K562 (cell line): ENCODE data around the gene SOCS4. TPM values are rescaled to one million over a fixed set of nuclear protein-coding genes. Genes with fewer than 3 reads are reported as not detected.

Source experiments
- ATAC-seq: fragments of 200-7000 bp; cut with Tn5 transposase; 3 replicates; pipeline ENCODE4 v1.9.1; 2020; ENCODE audit warnings: moderate library complexity
- BruUV-seq: library from RNA; stranded (reverse); fragments of 400-500 nt; replicated peaks from 2 replicates; lab custom pipeline; 2021; lab: Mats Ljungman, UMichigan
- CTCF ChIA-PET: fragments of 300-600 bp; formaldehyde crosslinking; extraction: SDS; loops from one replicate; lab custom pipeline; 2021; ENCODE audit warnings: low intra/inter-chr PET ratio; lab: Yijun Ruan, JAX
- POLR2A ChIA-PET: fragments of 300-600, 350-650 bp; sonication (Branson Sonifier 250); formaldehyde crosslinking; extraction: SDS; loops from one replicate; lab custom pipeline; 2021; ENCODE audit warnings: antibody characterized with exemption, inconsistent platforms; lab: Yijun Ruan, JAX
- DNase-seq, 4 experiments: peaks; one replicate each; pipeline versions ENCODE4 v3.0.0 to v3.0.0-alpha.2; 2011 to 2018; ENCODE audit warnings: low spot score in 3 of 4, mixed read lengths in 3 of 4; ENCODE audit errors: extremely low read depth in 1 of 4
- FAIRE-seq: peaks from 2 replicates; lab custom pipeline; 2011; peaks lifted over from hg19 to GRCh38; lab: Jason Lieb, UNC
- H2AFZ ChIP-seq: 2 replicates; pipeline ENCODE4 v1.6.0; 2011; ENCODE audit warnings: low read depth, low read length, control low read depth, inconsistent platforms
- H3K27ac ChIP-seq: fragments of 200-600 bp; 3 replicates; pipeline ENCODE4 v1.8.0; 2011; ENCODE audit warnings: low read depth, mild to moderate bottlenecking, control low read depth, inconsistent platforms, low read length, moderate library complexity, mixed read lengths; ENCODE audit errors: extremely low read depth
- H3K27me3 ChIP-seq, 2 experiments: fragments of 300-600 bp in 1 of 2; 2 replicates in 1 of 2; 3 replicates in 1 of 2; pipeline versions ENCODE4 v1.6.0 to v1.8.0; 2011; ENCODE audit warnings: inconsistent platforms in 2 of 2, low read length in 2 of 2, mild to moderate bottlenecking in 1 of 2, mixed read lengths in 1 of 2, moderate library complexity in 1 of 2; ENCODE audit not compliant: control insufficient read depth in 2 of 2, insufficient read depth in 2 of 2
- H3K36me3 ChIP-seq: fragments of 300-600 bp; 3 replicates; pipeline ENCODE4 v1.8.0; 2011; ENCODE audit warnings: mild to moderate bottlenecking, low read length, inconsistent platforms; ENCODE audit not compliant: control insufficient read depth, insufficient read depth
- H3K4me1 ChIP-seq, 2 experiments: fragments of 200-600 bp in 1 of 2; replicated peaks in 1 of 2; 2 replicates in 1 of 2; 3 replicates in 1 of 2; pipeline versions ENCODE4 v1.5.1 to v1.8.0; 2011; ENCODE audit warnings: inconsistent platforms in 2 of 2, low read length in 2 of 2, mild to moderate bottlenecking in 1 of 2, mixed read lengths in 1 of 2, moderate library complexity in 1 of 2; ENCODE audit not compliant: control insufficient read depth in 2 of 2, insufficient read depth in 2 of 2
- H3K4me2 ChIP-seq: 2 replicates; pipeline ENCODE4 v1.6.1; 2011; ENCODE audit warnings: low read length, control low read depth, inconsistent platforms, mixed read lengths; ENCODE audit not compliant: insufficient read depth
- H3K4me3 ChIP-seq: fragments of 200-600 bp; sonication (generic), shearing (Covaris generic); 2 replicates; pipeline ENCODE4 v1.5.1; 2016; ENCODE audit warnings: control low read depth, inconsistent platforms
- H3K79me2 ChIP-seq: fragments of 200-600 bp; 3 replicates; pipeline ENCODE4 v1.8.0; 2011; ENCODE audit warnings: low read length, inconsistent platforms; ENCODE audit not compliant: control insufficient read depth, insufficient read depth
- H3K9ac ChIP-seq, 2 experiments: 2 replicates each; pipeline versions ENCODE4 v1.6.0 to v1.6.1; 2011; ENCODE audit warnings: low read depth in 2 of 2, low read length in 2 of 2, control low read depth in 1 of 2, inconsistent platforms in 1 of 2, mild to moderate bottlenecking in 1 of 2, mixed read lengths in 1 of 2; ENCODE audit not compliant: insufficient read depth in 1 of 2
- H3K9me1 ChIP-seq: one replicate; pipeline ENCODE4 v1.6.0; 2011; ENCODE audit warnings: inconsistent platforms, mild to moderate bottlenecking, low read length, moderate library complexity; ENCODE audit not compliant: control insufficient read depth, insufficient read depth
- H3K9me3 ChIP-seq: replicated peaks from 2 replicates; pipeline ENCODE4 v1.5.1; 2011; ENCODE audit warnings: low read depth, low read length, inconsistent platforms; ENCODE audit not compliant: control insufficient read depth, insufficient read depth
- H4K20me1 ChIP-seq: replicated peaks from 2 replicates; pipeline ENCODE4 v1.6.1; 2011; ENCODE audit warnings: low read length, inconsistent platforms, mixed read lengths; ENCODE audit not compliant: control insufficient read depth, insufficient read depth
- KHSRP ChIP-seq: fragments of 450-650 bp; IDR thresholded peaks from 2 replicates; pipeline ENCODE4 v1.6.1; 2017
- NCOA6 ChIP-seq: fragments of 450-650 bp; IDR thresholded peaks from 2 replicates; pipeline ENCODE4 v1.6.1; 2017; ENCODE audit warnings: mild to moderate bottlenecking
- NFIC ChIP-seq: fragments of 450-650 bp; IDR thresholded peaks from 2 replicates; pipeline ENCODE4 v1.6.1; 2017; ENCODE audit warnings: mild to moderate bottlenecking, inconsistent platforms
- PBX2 ChIP-seq, 2 experiments: IDR thresholded peaks in 1 of 2; conservative IDR thresholded peaks in 1 of 2; 2 replicates each; pipeline ENCODE4 v1.6.1; 2016; ENCODE audit warnings: low read depth in 2 of 2, mild to moderate bottlenecking in 1 of 2, missing compliant biosample characterization in 1 of 2, missing genetic modification characterization in 1 of 2, moderate library complexity in 1 of 2
- PHTF2 ChIP-seq: fragments of 250-450 bp; sonication (Bioruptor Pico); IDR thresholded peaks from 2 replicates; pipeline ENCODE4 v1.5.0; 2021; ENCODE audit warnings: mild to moderate bottlenecking
- POLR3A ChIP-seq: IDR thresholded peaks from 2 replicates; pipeline ENCODE4 v1.6.1; 2011; ENCODE audit warnings: borderline replicate concordance, mild to moderate bottlenecking, moderate library complexity; ENCODE audit not compliant: insufficient read length, insufficient read depth; ENCODE audit errors: extremely low read depth
- RBM14 ChIP-seq: fragments of 200-400 bp; formaldehyde crosslinking; IDR thresholded peaks from 2 replicates; pipeline ENCODE4 v1.6.1; 2018; ENCODE audit warnings: low read depth, mild to moderate bottlenecking, low read length, moderate library complexity, borderline replicate concordance; ENCODE audit not compliant: insufficient read depth
- TCF3 ChIP-seq: sonication (generic); formaldehyde crosslinking; IDR thresholded peaks from 2 replicates; pipeline ENCODE4 v1.4.0; 2020; ENCODE audit warnings: mild to moderate bottlenecking, missing genetic modification reagents
- ZC3H11A ChIP-seq: IDR thresholded peaks from 2 replicates; pipeline ENCODE4 v1.6.1; 2012; ENCODE audit warnings: low read depth, low read length, improper control_type of control experiment
- ZFPM2 ChIP-seq: fragments of 250-450 bp; sonication (Bioruptor Pico); IDR thresholded peaks from 2 replicates; pipeline ENCODE4 v1.5.1; 2022; ENCODE audit warnings: mild to moderate bottlenecking
- ZNF311 ChIP-seq: fragments of 250-450 bp; sonication (Bioruptor Pico); IDR thresholded peaks from 2 replicates; pipeline ENCODE4 v1.4.0; 2020; ENCODE audit warnings: mild to moderate bottlenecking, moderate library complexity
- ZNF75A ChIP-seq: fragments of 450-650 bp; formaldehyde crosslinking; IDR thresholded peaks from 2 replicates; pipeline ENCODE4 v1.4.0; 2020; ENCODE audit warnings: mild to moderate bottlenecking
- WGBS: fragments of 100-300 bp; shearing (Covaris generic); methylation state at CpG from one replicate; pipeline ENCODE4 v1.1.6; 2016; ENCODE audit warnings: low coverage, mixed read lengths; ENCODE audit not compliant: insufficient coverage; ENCODE audit errors: missing lambda C conversion rate; 5-methylcytosine and 5-hydroxymethylcytosine counted together
- in situ Hi-C: fragments of 300-500 bp; cut with MboI; formaldehyde crosslinking; loops from 4 replicates; pipeline ENCODE4 v1.15.0; 2018; ENCODE audit warnings: inconsistent platforms, mixed read lengths
- intact Hi-C: fragments of 100-400 bp; cut with micrococcal nuclease; formaldehyde crosslinking; loops from 2 replicates; pipeline ENCODE4 v1.14.2; 2022
- polyA plus RNA-seq, 8 experiments: library from polyadenylated mRNA; depleted of rRNA in 4 of 8; stranded (reverse) in 5 of 8; unstranded in 3 of 8; fragments of >200 nt; fragmentation: Nextera tagmentation in 2 of 8; fragmentation: Illumina TruSeq in 1 of 8; extraction: Ambion mirVana in 2 of 8; extraction: Trizol in 1 of 8; gene quantifications; 2 replicates each; pipeline versions ENCODE4 v1.2.1 to v1.2.3, GENCODE V29; 2011 to 2014; ENCODE audit warnings: inconsistent platforms in 1 of 8, missing spikeins in 1 of 8
- total RNA-seq, 7 experiments: library from RNA; depleted of rRNA in 6 of 7; stranded (reverse); fragments of >200 nt in 6 of 7; fragmentation: Illumina TruSeq in 2 of 7; extraction: Trizol in 2 of 7; gene quantifications; 2 replicates each; pipeline versions ENCODE4 v1.2.1 to v1.2.3, GENCODE V29; 2011 to 2021; ENCODE audit warnings: low replicate concordance in 1 of 7
- TF ChIP-seq, protein P1 (sequence below): fragments of 250-450 bp; sonication (Bioruptor Pico); IDR thresholded peaks from 2 replicates; pipeline ENCODE4 v1.4.0; 2020
- TF ChIP-seq, protein P2 (sequence below): fragments of 450-650 bp; formaldehyde crosslinking; IDR thresholded peaks from 2 replicates; pipeline ENCODE4 v1.4.0; 2020; ENCODE audit warnings: mild to moderate bottlenecking, moderate library complexity

The SOCS4 gene
- total and polyA plus RNA-seq, 9 of the 15 experiments (the other 6 are each of a cell fraction or from before 2014, with no cell fraction given): 2.6 to 12.7 (median 9.7) TPM

DNA sequence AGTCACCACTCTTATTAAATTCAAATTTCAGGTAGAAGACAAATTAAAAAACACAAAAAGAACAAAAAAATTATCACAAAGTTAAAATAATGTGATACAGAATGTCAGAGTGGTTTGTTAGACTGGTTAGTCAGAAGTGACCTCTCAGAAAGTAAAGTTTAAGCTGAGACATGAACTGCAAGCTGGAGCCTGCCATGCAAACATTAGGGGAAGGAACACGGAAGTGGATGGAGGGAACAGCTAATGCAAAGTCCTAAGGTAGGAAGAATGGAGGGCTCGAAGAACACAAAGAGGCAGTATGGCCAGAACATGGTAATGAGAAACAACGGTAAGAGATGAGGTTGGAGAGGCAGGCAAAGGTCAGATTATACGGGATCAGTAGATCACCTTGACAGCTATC, 41.9 kb upstream of the SOCS4 start:
- no TSS peak for BruUV-seq
- Histone ChIP-seq H3K27me3 (no peaks in the 10 kb centered on the region), H3K79me2 (no peaks in the 10 kb centered on the region), H3K9ac (no peak overlapping the region), H2AFZ (no peak overlapping the region), H3K4me1 (no peaks in the 10 kb centered on the region), H3K9me3 (no peaks in the 10 kb centered on the region), H3K36me3 (peaks cover 63% of the 10 kb centered on the region), H3K4me3 (no peak overlapping the region), H3K4me2 (no peak overlapping the region), H3K27ac (no peak overlapping the region), H3K9me1 (no peaks in the 10 kb centered on the region), H4K20me1 (no peaks in the 10 kb centered on the region)
- intact Hi-C loops: no loop called here
- DNase-seq (no peak), ATAC-seq (no peak), FAIRE-seq (no peak)
- POLR2A ChIA-PET: interaction anchor here (0.6 kb wide), 1 partner anchor 17 kb away, joined by 4 read pairs; no protein-coding TSS in a partner anchor
- TF ChIP-seq POLR3A (no peak), PBX2 (CRISPR knock-in tag; IDR thresholded peaks at IDR 0.05; ENCODE audit: low read depth) (no peak), PBX2 (tag; conservative IDR thresholded peaks at IDR 0.05; ENCODE audit: low read depth) (no peak), PHTF2 (CRISPR knock-in tag) (no peak), ZNF75A (CRISPR knock-in tag) (no peak), NCOA6 (no peak), NFIC (no peak), KHSRP (no peak), RBM14 (no peak), TCF3 (CRISPR knock-in tag) (no peak), ZC3H11A (no peak), ZNF311 (CRISPR knock-in tag) (no peak), ZFPM2 (CRISPR knock-in tag) (no peak)
- TF ChIP-seq, protein P1, sequence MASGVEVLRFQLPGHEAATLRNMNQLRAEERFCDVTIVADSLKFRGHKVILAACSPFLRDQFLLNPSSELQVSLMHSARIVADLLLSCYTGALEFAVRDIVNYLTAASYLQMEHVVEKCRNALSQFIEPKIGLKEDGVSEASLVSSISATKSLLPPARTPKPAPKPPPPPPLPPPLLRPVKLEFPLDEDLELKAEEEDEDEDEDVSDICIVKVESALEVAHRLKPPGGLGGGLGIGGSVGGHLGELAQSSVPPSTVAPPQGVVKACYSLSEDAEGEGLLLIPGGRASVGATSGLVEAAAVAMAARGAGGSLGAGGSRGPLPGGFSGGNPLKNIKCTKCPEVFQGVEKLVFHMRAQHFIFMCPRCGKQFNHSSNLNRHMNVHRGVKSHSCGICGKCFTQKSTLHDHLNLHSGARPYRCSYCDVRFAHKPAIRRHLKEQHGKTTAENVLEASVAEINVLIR: no peak
- TF ChIP-seq, protein P2, sequence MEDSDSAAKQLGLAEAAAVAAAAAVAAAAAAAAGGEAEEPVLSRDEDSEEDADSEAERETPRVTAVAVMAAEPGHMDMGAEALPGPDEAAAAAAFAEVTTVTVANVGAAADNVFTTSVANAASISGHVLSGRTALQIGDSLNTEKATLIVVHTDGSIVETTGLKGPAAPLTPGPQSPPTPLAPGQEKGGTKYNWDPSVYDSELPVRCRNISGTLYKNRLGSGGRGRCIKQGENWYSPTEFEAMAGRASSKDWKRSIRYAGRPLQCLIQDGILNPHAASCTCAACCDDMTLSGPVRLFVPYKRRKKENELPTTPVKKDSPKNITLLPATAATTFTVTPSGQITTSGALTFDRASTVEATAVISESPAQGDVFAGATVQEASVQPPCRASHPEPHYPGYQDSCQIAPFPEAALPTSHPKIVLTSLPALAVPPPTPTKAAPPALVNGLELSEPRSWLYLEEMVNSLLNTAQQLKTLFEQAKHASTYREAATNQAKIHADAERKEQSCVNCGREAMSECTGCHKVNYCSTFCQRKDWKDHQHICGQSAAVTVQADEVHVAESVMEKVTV: no peak
- CTCF ChIA-PET: no interaction called here
- WGBS: 88% methylated on average over 4 of the region's 4 CpGs
- in situ Hi-C loops: no loop called here
